GM10847 (cell line): ENCODE data around the gene PCDH1.

Experiments
- POLR2A ChIP-seq: IDR thresholded peaks from 2 replicates; pipeline ENCODE4 v1.6.1; 2011; ENCODE audit not compliant: insufficient read length; ENCODE audit errors: extremely low read depth

The PCDH1 gene

GRCh38 chr5:141840826-141841360 is 37.3 kb downstream of the PCDH1 start:
- TF ChIP-seq POLR2A = no peak

DNA sequence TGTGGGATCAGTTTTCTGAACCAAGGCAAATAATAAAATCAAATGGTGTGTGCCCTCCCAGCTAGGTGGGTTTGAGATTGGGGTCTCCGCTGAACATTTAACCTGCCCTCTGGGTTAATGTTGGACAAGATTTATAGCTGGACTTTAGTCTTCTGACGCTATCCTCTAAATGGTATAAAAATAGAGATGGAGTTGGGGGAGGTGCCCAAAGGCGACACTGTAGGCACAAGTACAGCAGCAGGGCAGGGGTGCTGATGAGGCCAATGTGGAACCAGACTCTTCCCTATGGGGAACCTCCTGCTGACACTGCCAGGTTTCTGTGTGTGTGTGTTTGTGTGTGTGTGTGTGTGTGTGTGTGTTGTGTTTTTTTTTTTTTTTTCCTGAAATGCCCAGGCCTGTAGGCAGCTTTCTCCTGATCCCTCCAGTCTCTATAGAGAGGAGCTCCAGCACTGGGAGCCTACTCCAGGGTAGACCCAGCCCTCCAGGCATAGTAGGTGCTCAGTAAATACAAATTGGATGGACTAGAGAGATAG is 37.9 kb downstream of the PCDH1 start:
- TF ChIP-seq POLR2A = no peak

- TF ChIP-seq POLR2A = no peak
Observed at GRCh38 chr5:141839015-141839513, 39.1 kb downstream of the PCDH1 start.

DNA sequence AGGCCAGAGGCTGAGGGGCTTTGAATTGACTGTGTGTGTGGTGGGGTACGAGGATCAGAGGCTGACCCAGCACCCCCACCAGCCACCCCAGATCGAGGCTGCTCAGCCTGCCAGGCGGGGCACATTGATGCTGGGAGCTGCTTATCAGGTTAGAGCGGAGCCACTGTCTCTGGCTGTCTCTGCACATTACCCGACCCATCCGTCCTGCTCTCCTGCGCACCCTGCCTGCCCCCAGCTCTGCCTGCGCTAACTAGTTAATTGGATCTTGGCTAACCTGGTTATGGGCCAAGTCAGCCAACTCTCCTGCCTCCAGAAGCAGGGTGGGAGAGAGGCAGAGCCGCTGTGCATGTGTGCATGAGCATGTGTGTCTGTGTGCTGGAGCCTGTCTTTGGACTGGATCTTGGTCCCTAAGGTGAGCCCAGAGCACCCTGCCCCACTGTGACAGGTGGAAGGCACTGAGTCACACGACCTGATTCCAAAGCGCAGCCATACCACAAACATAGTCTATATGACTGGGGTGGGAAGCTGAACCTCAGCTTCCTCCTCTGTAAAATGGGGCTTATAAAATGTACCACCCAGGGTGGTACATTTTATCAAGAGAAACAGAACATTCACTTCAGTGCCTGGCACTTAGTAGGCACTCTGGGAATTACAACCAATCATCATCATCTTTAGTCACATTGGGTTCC is 39.7 kb downstream of the PCDH1 start:
- TF ChIP-seq POLR2A = no peak

- TF ChIP-seq POLR2A = no peak
Observed at GRCh38 chr5:141835928-141836670, 42.1 kb downstream of the PCDH1 start.

DNA sequence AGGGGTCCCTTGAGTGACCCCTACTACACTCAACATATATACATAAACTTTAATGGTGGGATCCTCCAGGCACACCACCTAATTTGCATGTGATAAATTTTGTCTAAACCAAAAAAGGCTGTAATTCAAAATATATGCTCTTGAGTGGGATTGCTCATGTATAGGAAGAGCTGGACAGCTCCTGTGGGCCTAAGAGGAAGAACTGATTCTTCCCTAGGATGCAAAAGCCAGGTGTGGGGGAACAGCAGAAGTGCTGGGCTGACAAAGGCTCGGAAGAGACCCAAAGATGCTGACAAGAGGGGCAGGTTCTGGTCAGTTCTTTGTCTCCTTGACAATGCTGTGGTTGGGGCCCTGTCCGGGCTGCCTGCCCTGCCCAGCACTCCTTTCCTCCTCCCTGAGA is 43.9 kb downstream of the PCDH1 start:
- no peak for TF ChIP-seq POLR2A

GRCh38 chr5:141832131-141832530 is 46.1 kb downstream of the PCDH1 start:
- no peak for TF ChIP-seq POLR2A

GRCh38 chr5:141828162-141828561 is 50.0 kb downstream of the PCDH1 start:
- TF ChIP-seq POLR2A = no peak

GRCh38 chr5:141826674-141827073 is 51.5 kb downstream of the PCDH1 start:
- TF ChIP-seq POLR2A = no peak

DNA sequence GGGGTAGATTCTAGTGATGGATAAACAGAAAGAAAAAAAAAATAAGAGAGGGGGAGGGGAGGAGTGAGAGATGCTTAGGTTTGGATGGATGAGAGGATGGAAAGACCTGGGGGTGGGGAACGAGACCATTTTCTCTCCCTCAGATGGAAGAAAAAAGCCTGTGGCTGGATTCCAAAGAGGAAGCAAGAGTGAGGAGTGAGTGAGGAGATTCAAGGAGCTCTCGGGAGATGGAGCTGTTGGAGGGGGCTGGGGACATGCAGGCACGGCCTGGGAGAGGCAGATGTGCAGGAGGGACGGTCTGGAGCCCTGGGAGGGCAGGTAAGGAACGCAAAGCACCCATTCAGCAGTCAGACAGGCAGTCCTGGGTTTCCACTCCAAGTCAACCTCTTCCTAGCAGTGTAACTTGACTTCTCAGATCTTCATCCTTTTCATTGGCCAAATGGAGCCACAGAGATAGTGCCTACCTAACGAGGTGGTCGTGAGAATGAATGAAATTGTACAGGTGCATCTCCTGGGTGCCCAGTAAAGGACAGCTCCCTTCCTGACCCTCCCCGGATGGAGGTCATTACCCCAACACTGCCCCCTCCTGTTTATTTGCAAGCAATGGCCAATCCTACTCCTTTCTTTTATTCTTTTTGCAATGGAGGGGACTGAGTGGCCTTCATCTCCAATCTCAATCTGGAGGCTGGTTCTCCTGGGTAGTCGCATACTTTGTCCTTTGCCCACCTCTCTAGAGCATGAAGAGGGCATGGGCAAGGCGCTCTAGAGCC is 52.2 kb downstream of the PCDH1 start:
- no peak for TF ChIP-seq POLR2A

- TF ChIP-seq POLR2A = no peak
Observed at GRCh38 chr5:141825241-141825671, 53.0 kb downstream of the PCDH1 start.

DNA sequence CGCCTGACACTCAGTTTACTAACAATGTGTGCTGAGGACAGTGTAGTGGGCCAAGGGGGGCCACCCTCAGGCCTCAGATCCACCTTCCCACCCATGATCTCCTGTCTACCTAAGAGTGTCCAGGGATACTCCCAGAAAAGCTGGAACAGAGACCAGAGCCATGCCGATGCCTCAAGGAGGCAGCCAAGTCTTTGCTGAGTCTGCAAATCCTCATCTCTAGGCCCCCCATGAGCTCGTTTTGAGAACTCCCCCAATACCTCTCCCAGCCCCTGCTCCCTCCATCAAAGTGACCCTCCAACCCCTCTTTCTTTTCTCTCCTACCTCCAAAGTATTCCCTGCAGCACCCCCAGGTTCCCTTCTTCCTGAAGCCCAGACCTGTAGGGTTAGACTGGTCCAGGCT is 53.5 kb downstream of the PCDH1 start:
- TF ChIP-seq POLR2A = no peak

- no peak for TF ChIP-seq POLR2A
Observed at GRCh38 chr5:141823056-141823455, 55.2 kb downstream of the PCDH1 start.

DNA sequence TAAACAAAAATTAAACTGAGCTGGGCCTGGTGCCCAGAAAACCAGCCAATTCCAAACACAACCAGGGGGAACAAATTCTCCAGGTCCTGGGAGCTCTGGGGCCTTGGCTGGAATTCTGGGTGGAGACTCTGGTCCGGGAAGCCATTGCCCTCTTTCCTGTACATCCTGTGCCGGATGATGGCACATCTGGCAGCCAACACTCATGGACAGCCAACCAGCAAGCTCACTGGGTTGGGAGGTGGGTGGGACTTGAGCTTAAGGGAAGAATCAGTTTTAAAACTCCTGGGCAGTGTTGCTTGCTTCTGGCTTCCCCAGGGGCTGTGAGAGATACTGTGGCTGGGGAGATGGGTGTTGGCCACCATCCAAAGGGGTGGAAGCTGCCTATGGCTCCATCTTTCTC is 56.1 kb downstream of the PCDH1 start:
- no peak for TF ChIP-seq POLR2A

GRCh38 chr5:141821430-141821925 is 56.7 kb downstream of the PCDH1 start:
- no peak for TF ChIP-seq POLR2A
